Measurements from ENCODE around the gene FAM107B. TPM values are rescaled to one million over a fixed set of nuclear protein-coding genes. Genes with fewer than 3 reads are reported as not detected.

FAM107B gene
- total RNA-seq, 6 donors from 2014 or later = 44.0 to 136 (median 77.0) TPM

DNA sequence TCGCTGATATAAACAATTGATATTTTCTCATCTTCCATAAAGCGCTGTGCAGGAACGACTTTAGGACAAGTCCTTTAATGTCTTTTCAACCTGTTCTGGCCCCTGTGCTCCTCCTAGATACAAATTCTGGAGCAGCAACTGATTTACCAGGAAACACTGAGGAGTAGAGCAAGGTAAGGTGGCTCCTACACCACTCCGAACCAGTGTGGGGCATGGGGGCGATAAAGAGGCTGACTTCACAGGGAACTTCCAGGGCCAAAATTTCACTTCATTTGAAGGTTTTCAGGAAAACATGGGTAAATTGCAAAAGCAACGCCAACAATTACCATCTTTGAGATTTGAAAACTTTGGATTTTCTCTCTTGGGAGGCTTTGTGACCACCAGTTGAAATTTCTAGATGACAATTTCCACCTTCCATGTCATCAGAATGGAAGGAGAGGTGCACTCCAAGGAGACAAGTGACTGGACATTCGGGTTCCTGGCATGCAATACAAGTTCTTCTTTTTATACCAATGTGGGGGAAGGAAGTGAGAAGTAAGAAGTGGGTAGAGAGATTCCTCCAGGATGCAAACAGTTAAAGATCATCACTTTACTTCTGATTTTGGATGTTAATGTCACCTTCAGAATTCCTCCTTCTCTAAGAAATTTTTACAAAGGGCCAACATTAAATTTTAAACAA lies 118.5 kb downstream of the FAM107B start:
- 71 to 83% methylated on average over 7 of the region's 7 CpGs for WGBS, 2 donors
- DNase-seq = no peak
- no peak for ATAC-seq (ENCODE audit: low FRiP score in 2 of 2)
- H3K36me3 ChIP-seq = no peaks in the 10 kb centered on the region
- TF ChIP-seq CTCF (IDR thresholded peaks at IDR 0.05) (no peak), POLR2AphosphoS5 (IDR thresholded peaks at IDR 0.05) (no peak), POLR2A (IDR thresholded peaks at IDR 0.05) (no peak), EP300 (IDR thresholded peaks at IDR 0.05) (no peak)
- no peak overlapping the region for H3K27ac ChIP-seq
- H3K9me3 ChIP-seq = no peaks in the 10 kb centered on the region
- no peak overlapping the region for H3K4me3 ChIP-seq
- H3K27me3 ChIP-seq = no peaks in the 10 kb centered on the region
- H3K4me1 ChIP-seq = peaks cover 13 to 18% (median 15%) of the 10 kb centered on the region in 4 donors

- no peak for ATAC-seq (ENCODE audit: low FRiP score in 2 of 2)
Observed at GRCh38 chr10:14654821-14655382, 119.8 kb downstream of the FAM107B start.

GRCh38 chr10:14653271-14654161 lies 121.2 kb downstream of the FAM107B start:
- TF ChIP-seq CTCF (IDR thresholded peaks at IDR 0.05) = no peak
- TF ChIP-seq POLR2AphosphoS5 (IDR thresholded peaks at IDR 0.05) = no peak
- no peak for TF ChIP-seq EP300 (IDR thresholded peaks at IDR 0.05)
- TF ChIP-seq POLR2A (IDR thresholded peaks at IDR 0.05) = no peak
- WGBS, 2 donors = 35 to 48% methylated on average over 8 of the region's 8 CpGs
- Histone ChIP-seq H3K9me3 (no peaks in the 10 kb centered on the region), H3K4me3 (no peak overlapping the region), H3K36me3 (no peaks in the 10 kb centered on the region), H3K4me1 (peaks cover 12 to 20% (median 16%) of the 10 kb centered on the region in 4 donors), H3K27me3 (no peaks in the 10 kb centered on the region), H3K27ac (peak overlapping the region; percentile 17 to 55 (median 40))
- ATAC-seq (ENCODE audit: low FRiP score in 2 of 2) (peak; percentile 78 to 85), DNase-seq (peak in 1 of 2 donors; percentile 40)

More at GRCh38 chr10:14654821-14655382, 119.8 kb downstream of the FAM107B start:
- TF ChIP-seq POLR2AphosphoS5 (IDR thresholded peaks at IDR 0.05) = no peak
- TF ChIP-seq EP300 (IDR thresholded peaks at IDR 0.05) = no peak
- TF ChIP-seq POLR2A (IDR thresholded peaks at IDR 0.05) = no peak
- no peak for TF ChIP-seq CTCF (IDR thresholded peaks at IDR 0.05)
- H3K9me3 ChIP-seq = no peaks in the 10 kb centered on the region
- no peak for DNase-seq
- no peak overlapping the region for H3K4me3 ChIP-seq
- peaks cover 13 to 18% (median 15%) of the 10 kb centered on the region in 4 donors for H3K4me1 ChIP-seq
- H3K27ac ChIP-seq = no peak overlapping the region
- H3K36me3 ChIP-seq = no peaks in the 10 kb centered on the region
- WGBS, 2 donors = 83 to 97% methylated on average over 3 of the region's 3 CpGs
- H3K27me3 ChIP-seq = no peaks in the 10 kb centered on the region

- no peaks in the 10 kb centered on the region for H3K27me3 ChIP-seq
- H3K4me1 ChIP-seq = peaks cover 18 to 27% (median 22%) of the 10 kb centered on the region in 4 donors
- H3K4me3 ChIP-seq = no peak overlapping the region
- no peaks in the 10 kb centered on the region for H3K9me3 ChIP-seq
- TF ChIP-seq POLR2A (IDR thresholded peaks at IDR 0.05) (no peak), EP300 (IDR thresholded peaks at IDR 0.05) (no peak), POLR2AphosphoS5 (IDR thresholded peaks at IDR 0.05) (no peak), CTCF (IDR thresholded peaks at IDR 0.05) (no peak)
- H3K36me3 ChIP-seq = no peaks in the 10 kb centered on the region
- peak overlapping the region in 3 of 4 donors; percentile 17 to 55 (median 53) for H3K27ac ChIP-seq
- DNase-seq = no peak
- WGBS, 2 donors = 87 to 89% methylated on average over 5 of the region's 5 CpGs
- ATAC-seq (ENCODE audit: low FRiP score in 2 of 2) = no peak
Observed at GRCh38 chr10:14652816-14653215, 121.9 kb downstream of the FAM107B start.
